H1 (cell line): Measurements from ENCODE around the gene RAB11A. TPM values are rescaled to one million over a fixed set of nuclear protein-coding genes. Genes with fewer than 3 reads are reported as not detected.

Experiments used
- CTCF ChIA-PET: fragments of 300-600 bp; sonication (Branson Sonifier 250); formaldehyde crosslinking; loops from one replicate; lab custom pipeline; 2021; ENCODE audit not compliant: partially characterized antibody; lab: Charles Lee
- POLR2A ChIA-PET: fragments of 300-600 bp; sonication (Branson Sonifier 250); formaldehyde crosslinking; loops from one replicate; lab custom pipeline; 2021; ENCODE audit warnings: inconsistent platforms; ENCODE audit not compliant: partially characterized antibody; lab: Charles Lee
- DNase-seq, 2 experiments: peaks; one replicate each; pipeline versions ENCODE4 v3.0.0 to v3.0.0-alpha.2; 2010 to 2022; ENCODE audit warnings: low spot score in 2 of 2, low read depth in 1 of 2, mixed read lengths in 1 of 2
- FAIRE-seq: peaks from 2 replicates; lab custom pipeline; 2011; peaks lifted over from hg19 to GRCh38; lab: Jason Lieb, UNC
- H2AFZ ChIP-seq: 2 replicates; pipeline ENCODE4 v1.8.1; 2012; ENCODE audit warnings: low read length, inconsistent platforms
- H2AK5ac ChIP-seq: 2 replicates; pipeline ENCODE4 v1.6.1; 2013; ENCODE audit warnings: low read depth, low read length
- H2BK120ac ChIP-seq: replicated peaks from 2 replicates; pipeline ENCODE3; 2013; ENCODE audit warnings: low read depth, low read length, inconsistent platforms
- H2BK12ac ChIP-seq: 2 replicates; pipeline ENCODE4 v1.6.1; 2013; ENCODE audit warnings: low read depth, low read length
- H2BK15ac ChIP-seq: 2 replicates; pipeline ENCODE4 v1.6.1; 2013; ENCODE audit warnings: low read length
- H2BK20ac ChIP-seq: 2 replicates; pipeline ENCODE4 v1.6.1; 2013; ENCODE audit warnings: low read length
- H2BK5ac ChIP-seq: 2 replicates; pipeline ENCODE4 v1.6.1; 2013; ENCODE audit warnings: low read depth, low read length
- H3K14ac ChIP-seq: 2 replicates; pipeline ENCODE4 v1.6.1; 2013; ENCODE audit warnings: inconsistent platforms; ENCODE audit not compliant: insufficient read length
- H3K18ac ChIP-seq: 2 replicates; pipeline ENCODE4 v1.6.1; 2013; ENCODE audit warnings: low read length; ENCODE audit errors: extremely low read depth
- H3K23ac ChIP-seq: 2 replicates; pipeline ENCODE4 v1.6.1; 2013; ENCODE audit warnings: inconsistent platforms; ENCODE audit not compliant: insufficient read length
- H3K23me2 ChIP-seq: 2 replicates; pipeline ENCODE4 v1.6.1; 2013; ENCODE audit warnings: low read depth, low read length
- H3K27ac ChIP-seq: 2 replicates; pipeline ENCODE4 v1.6.1; 2011; ENCODE audit warnings: low read depth, low read length, inconsistent platforms
- H3K27me3 ChIP-seq, 4 experiments: replicated peaks in 1 of 4; 1 replicate in 1 of 4; 2 replicates in 3 of 4; pipeline versions ENCODE4 v1.6.1 to v1.8.1; 2011 to 2013; ENCODE audit warnings: low read length in 3 of 4, mild to moderate bottlenecking in 3 of 4, inconsistent platforms in 2 of 4, mixed read lengths in 2 of 4, moderate library complexity in 1 of 4; ENCODE audit not compliant: control insufficient read depth in 3 of 4, insufficient read depth in 3 of 4; ENCODE audit errors: extremely low read depth in 1 of 4
- H3K36me3 ChIP-seq, 4 experiments: 2 replicates each; pipeline versions ENCODE4 v1.6.1 to v1.8.1; 2011 to 2013; ENCODE audit warnings: mild to moderate bottlenecking in 4 of 4, low read length in 3 of 4, moderate library complexity in 2 of 4, control low read depth in 1 of 4, inconsistent platforms in 1 of 4; ENCODE audit not compliant: insufficient read depth in 4 of 4, control insufficient read depth in 2 of 4
- H3K4ac ChIP-seq: replicated peaks from 2 replicates; pipeline ENCODE3; 2013; ENCODE audit warnings: low read length, low read depth, mixed read lengths, inconsistent platforms; ENCODE audit not compliant: insufficient read length
- H3K4me1 ChIP-seq, 4 experiments: replicated peaks in 1 of 4; 1 replicate in 1 of 4; 2 replicates in 3 of 4; pipeline versions ENCODE4 v1.6.1 to v1.8.1; 2011 to 2013; ENCODE audit warnings: low read length in 3 of 4, inconsistent platforms in 2 of 4, mixed read lengths in 1 of 4; ENCODE audit not compliant: insufficient read depth in 4 of 4, control insufficient read depth in 3 of 4
- H3K4me2 ChIP-seq, 2 experiments: 2 replicates each; pipeline versions ENCODE4 v1.6.1 to v1.8.1; 2011 to 2013; ENCODE audit warnings: low read depth in 2 of 2, low read length in 2 of 2, control low read depth in 1 of 2, inconsistent platforms in 1 of 2, mild to moderate bottlenecking in 1 of 2; ENCODE audit not compliant: insufficient read depth in 1 of 2
- H3K4me3 ChIP-seq, 4 experiments: fragments of 200-600, 300-600 bp in 1 of 4; sonication (generic), shearing (Covaris generic), sonication (Bioruptor Twin) in 1 of 4; 2 replicates each; pipeline versions ENCODE4 v1.5.1 to v1.8.1; 2011 to 2016; ENCODE audit warnings: low read length in 4 of 4, low read depth in 3 of 4, control low read depth in 2 of 4, inconsistent platforms in 2 of 4, mild to moderate bottlenecking in 2 of 4, mixed read lengths in 1 of 4, moderate library complexity in 1 of 4; ENCODE audit not compliant: insufficient read depth in 2 of 4; ENCODE audit errors: extremely low read depth in 1 of 4
- H3K56ac ChIP-seq: replicated peaks from 2 replicates; pipeline ENCODE3; 2013; ENCODE audit warnings: low read depth, mild to moderate bottlenecking, mixed read lengths, low read length, inconsistent platforms; ENCODE audit not compliant: insufficient read length
- H3K79me1 ChIP-seq: 2 replicates; pipeline ENCODE4 v1.6.1; 2013; ENCODE audit warnings: low read depth, low read length, control low read depth
- H3K79me2 ChIP-seq, 2 experiments: 2 replicates each; pipeline versions ENCODE4 v1.6.1 to v1.8.1; 2012 to 2013; ENCODE audit warnings: low read length in 2 of 2, mild to moderate bottlenecking in 2 of 2, inconsistent platforms in 1 of 2; ENCODE audit not compliant: insufficient read depth in 2 of 2, control insufficient read depth in 1 of 2
- H3K9ac ChIP-seq, 4 experiments: replicated peaks in 1 of 4; 1 replicate in 1 of 4; 2 replicates in 3 of 4; pipeline versions ENCODE4 v1.6.1 to v1.8.1; 2011 to 2013; ENCODE audit warnings: low read depth in 3 of 4, low read length in 3 of 4, control low read depth in 2 of 4, mild to moderate bottlenecking in 2 of 4, moderate library complexity in 2 of 4, inconsistent platforms in 1 of 4; ENCODE audit errors: extremely low read depth in 1 of 4
- H3K9me3 ChIP-seq, 2 experiments: 2 replicates each; pipeline versions ENCODE4 v1.6.1 to v1.8.1; 2012 to 2013; ENCODE audit warnings: mild to moderate bottlenecking in 2 of 2, moderate library complexity in 2 of 2, control low read depth in 1 of 2, inconsistent platforms in 1 of 2, low read depth in 1 of 2, low read length in 1 of 2, mixed read lengths in 1 of 2; ENCODE audit not compliant: insufficient read depth in 2 of 2
- H4K20me1 ChIP-seq, 2 experiments: replicated peaks in 1 of 2; 2 replicates each; pipeline versions ENCODE3 to v1.8.1; 2011 to 2013; ENCODE audit warnings: inconsistent platforms in 2 of 2, low read length in 2 of 2, mild to moderate bottlenecking in 1 of 2; ENCODE audit not compliant: insufficient read depth in 2 of 2, control insufficient read depth in 1 of 2
- H4K5ac ChIP-seq: 2 replicates; pipeline ENCODE4 v1.6.1; 2013; ENCODE audit warnings: low read length, low read depth, mixed read lengths, inconsistent platforms; ENCODE audit not compliant: insufficient read length
- H4K8ac ChIP-seq: 2 replicates; pipeline ENCODE4 v1.8.0; 2013; ENCODE audit warnings: mild to moderate bottlenecking, moderate library complexity, low read length, inconsistent platforms; ENCODE audit not compliant: insufficient read depth; ENCODE audit errors: extremely low read depth
- H4K91ac ChIP-seq: replicated peaks from 2 replicates; pipeline ENCODE3; 2013; ENCODE audit warnings: low read length, mixed read lengths, inconsistent platforms; ENCODE audit not compliant: insufficient read length
- CHD1 ChIP-seq: IDR thresholded peaks from 2 replicates; pipeline ENCODE4 v1.6.1; 2012; ENCODE audit warnings: low read depth, low read length, improper control_type of control experiment
- GABPA ChIP-seq: IDR thresholded peaks from 2 replicates; pipeline ENCODE4 v1.6.1; 2011; ENCODE audit warnings: mild to moderate bottlenecking, low read length, moderate library complexity, borderline replicate concordance; ENCODE audit not compliant: insufficient read depth
- HDAC6 ChIP-seq: IDR thresholded peaks from one replicate; pipeline ENCODE4 v1.7.1; 2012; ENCODE audit warnings: low read depth, mild to moderate bottlenecking, inconsistent platforms, low read length, moderate library complexity
- MAX ChIP-seq: IDR thresholded peaks from 2 replicates; pipeline ENCODE4 v1.6.1; 2012; ENCODE audit warnings: inconsistent platforms
- RBBP5 ChIP-seq: IDR thresholded peaks from 2 replicates; pipeline ENCODE4 v1.7.1; 2012; ENCODE audit warnings: low read depth, mild to moderate bottlenecking, inconsistent platforms, low read length, moderate library complexity, borderline replicate concordance
- RNF2 ChIP-seq: fragments of 200-900, 300-1000 bp; sonication (generic); IDR thresholded peaks from 2 replicates; pipeline ENCODE4 v1.7.1; 2016; ENCODE audit warnings: borderline replicate concordance, low read depth, mild to moderate bottlenecking, antibody characterized with exemption, low read length; ENCODE audit not compliant: poor library complexity, severe bottlenecking; ENCODE audit errors: missing control alignments
- SUZ12 ChIP-seq: fragments of 200-600 bp; sonication (generic); IDR thresholded peaks from 2 replicates; pipeline ENCODE4 v1.6.1; 2012; ENCODE audit warnings: mild to moderate bottlenecking, inconsistent platforms, low read length, moderate library complexity, mixed read lengths
- WGBS, 2 experiments: shearing (Covaris generic) in 1 of 2; methylation state at CpG; one replicate each; pipeline versions ENCODE4 v1.1.6 to v1.1.7; 2013 to 2015; ENCODE audit warnings: low lambda C conversion rate in 2 of 2, mixed read lengths in 2 of 2, inconsistent platforms in 1 of 2, low coverage in 1 of 2, missing lambda C conversion rate in 1 of 2; ENCODE audit not compliant: insufficient replicate concordance in 2 of 2, insufficient coverage in 1 of 2, insufficient read length in 1 of 2; ENCODE audit errors: extremely low coverage in 1 of 2, missing lambda C conversion rate in 1 of 2; 5-methylcytosine and 5-hydroxymethylcytosine counted together
- polyA plus RNA-seq, 7 experiments: library from polyadenylated mRNA; depleted of rRNA in 3 of 7; stranded (reverse) in 5 of 7; unstranded in 2 of 7; fragments of >200 nt in 5 of 7; fragments of 200-250 nt in 2 of 7; gene quantifications; 1 replicate in 5 of 7; 2 replicates in 1 of 7; 4 replicates in 1 of 7; pipeline versions ENCODE4 v1.2.1 to v1.2.3, GENCODE V29; 2011 to 2013; ENCODE audit warnings: missing spikeins in 2 of 7, mixed read lengths in 2 of 7
- total RNA-seq: library from RNA; stranded (reverse); fragmentation: NEBNext Ultra II Directional; extraction: Animal tissue kit (Norgen Biotek cat#: 25700); gene quantifications from 2 replicates; pipeline ENCODE4 v1.2.1, GENCODE V29; 2021

The RAB11A gene
- total and polyA plus RNA-seq, 2 of the 8 experiments (the other 6 are each of a cell fraction or from before 2014, with no cell fraction given) = 211 to 254 TPM

DNA sequence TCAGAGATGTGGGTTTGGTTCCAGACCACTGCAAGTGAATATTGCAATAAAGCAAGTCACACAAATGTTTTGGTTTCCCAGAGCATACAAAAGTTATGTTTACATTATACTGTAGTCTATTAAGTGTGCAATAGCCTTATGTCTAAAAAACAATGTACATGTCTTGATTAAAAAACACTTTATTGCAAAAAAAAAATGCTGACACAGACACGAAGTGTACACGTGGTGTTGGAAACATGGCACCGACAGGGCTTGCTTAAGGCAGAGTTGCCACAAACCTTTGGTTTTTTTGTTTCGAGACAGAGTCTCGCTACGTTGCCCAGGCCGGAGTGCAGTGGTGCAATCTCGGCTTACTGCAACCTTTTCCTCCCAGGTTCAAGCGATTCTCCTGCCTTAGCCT is 50.1 kb downstream of the RAB11A start:
- H3K9me3 ChIP-seq = no peaks in the 10 kb centered on the region
- no peak overlapping the region for H2BK12ac ChIP-seq
- no peak overlapping the region for H3K14ac ChIP-seq
- H3K23me2 ChIP-seq = no peaks in the 10 kb centered on the region
- DNase-seq = no peak
- TF ChIP-seq SUZ12 (no peak), CHD1 (no peak), RNF2 (no peak), RBBP5 (no peak), HDAC6 (no peak), MAX (no peak), GABPA (no peak)
- TF ChIP-seq, all 59 proteins: peak for 0
- Histone ChIP-seq H3K4me2 (no peak overlapping the region), H3K27ac (no peak overlapping the region), H4K91ac (no peak overlapping the region), H3K4me3 (no peak overlapping the region), H3K4ac (no peak overlapping the region), H3K56ac (no peak overlapping the region), H2BK5ac (no peak overlapping the region), H2BK15ac (no peak overlapping the region), H3K18ac (no peak overlapping the region), H4K5ac (no peak overlapping the region), H3K23ac (no peak overlapping the region), H3K79me1 (no peaks in the 10 kb centered on the region), H3K79me2 (no peaks in the 10 kb centered on the region), H2AFZ (no peak overlapping the region), H3K36me3 (no peaks in the 10 kb centered on the region), H4K8ac (no peak overlapping the region), H2AK5ac (no peak overlapping the region), H2BK20ac (no peak overlapping the region), H2BK120ac (no peak overlapping the region), H3K27me3 (no peaks in the 10 kb centered on the region), H4K20me1 (peaks cover 0 to 4% of the 10 kb centered on the region in 2 experiments), H3K9ac (no peak overlapping the region), H3K4me1 (peaks cover 0 to 8% (median 4%) of the 10 kb centered on the region in 4 experiments; a peak in 5 of 7 replicates)
- ChIA-PET POLR2A (no interaction called here), CTCF (interaction anchor here (1.1 to 1.2 kb wide), 2 partner anchors 10 to 63 kb away, joined by 3 read pairs; no protein-coding TSS in a partner anchor)
- 93% methylated on average over 9 of the region's 9 CpGs; no CpG with 5 or more reads in 1 of the 2 experiments for WGBS, 2 experiments
- FAIRE-seq = no peak
